Measurements from ENCODE around the gene GLB1L2. TPM values are rescaled to one million over a fixed set of nuclear protein-coding genes. Genes with fewer than 3 reads are reported as not detected.
"Not testable (repeated sequence)": the region's sequence is repeated elsewhere in the genome, so short reads cannot be mapped to it uniquely, and the experiment has no call there.

GLB1L2 gene
- total RNA-seq, 2 donors from 2014 or later, result 0.65 to 0.91 TPM

DNA sequence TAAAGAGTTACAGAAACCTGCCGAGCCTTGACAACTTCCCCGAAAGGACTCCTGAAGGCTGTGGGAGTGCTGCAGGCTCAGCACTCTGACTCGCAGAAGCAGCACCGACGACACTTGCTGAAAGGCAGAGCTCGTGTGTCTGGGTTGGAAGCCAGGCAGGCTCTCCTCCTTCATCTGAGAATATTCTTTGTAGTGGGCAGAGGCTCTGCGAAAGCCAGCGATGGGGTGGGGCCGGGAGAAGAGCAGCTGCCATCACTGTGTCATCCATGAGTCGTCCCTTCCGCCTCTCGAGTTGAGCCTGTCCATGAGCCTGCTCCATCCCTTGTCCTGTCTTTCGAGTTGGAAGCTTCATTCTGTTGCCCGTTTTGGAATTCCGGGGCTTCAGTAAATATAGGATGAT is 11.9 kb downstream of the GLB1L2 start:
- DNase-seq (no peak), ATAC-seq (no peak)
- intact Hi-C loops (cut with DNase I), result no loop called here

- DNase-seq; intact Hi-C loops (cut with DNase I): not testable (repeated sequence)
- peak in 1 of 2 donors; percentile 24 for ATAC-seq
Observed at GRCh38 chr11:134344497-134345236, 12.9 kb downstream of the GLB1L2 start.

DNA sequence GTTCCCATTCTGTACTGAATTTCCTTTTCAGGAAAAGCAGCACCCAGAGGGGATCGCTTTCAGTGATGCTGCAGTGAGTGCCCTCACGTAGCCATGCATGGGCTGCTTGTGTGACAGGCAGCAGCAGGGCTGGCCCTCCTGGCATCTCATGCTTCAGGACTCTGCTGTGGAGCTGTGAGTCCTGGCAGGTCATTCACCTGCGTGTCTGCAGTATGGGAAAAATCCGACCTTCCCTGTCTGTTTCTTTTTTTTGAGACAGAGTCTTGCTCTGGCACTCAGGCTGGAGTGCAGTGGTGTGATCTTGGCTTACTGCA is 13.4 kb downstream of the GLB1L2 start:
- intact Hi-C loops (cut with DNase I), result no loop called here
- ATAC-seq, result no peak
- DNase-seq, result no peak

- peak in 1 of 2 donors; percentile 55 for ATAC-seq
- DNase-seq, result no peak
- intact Hi-C loops (cut with DNase I), result no loop called here
Observed at GRCh38 chr11:134346101-134346975, 14.6 kb downstream of the GLB1L2 start.

DNA sequence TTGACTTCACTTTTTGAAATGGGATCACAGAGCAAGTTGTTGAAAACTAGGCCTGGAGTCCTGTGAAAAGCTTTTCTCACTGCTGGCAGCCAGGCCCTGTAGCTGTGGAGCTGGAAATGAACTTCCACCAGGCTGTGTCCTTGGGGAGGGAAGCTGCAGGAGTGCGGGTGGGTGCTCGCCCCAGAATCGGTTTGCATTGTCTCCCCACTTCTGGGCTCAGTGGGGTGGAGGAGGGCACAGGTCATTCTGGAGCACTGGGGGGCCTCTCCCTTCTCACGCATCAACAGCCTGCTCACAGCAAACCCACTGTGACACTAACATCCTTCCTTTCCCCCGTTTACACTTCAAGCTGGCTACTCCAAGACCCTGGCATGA is 15.2 kb downstream of the GLB1L2 start:
- DNase-seq (no peak), ATAC-seq (no peak)
- intact Hi-C loops (cut with DNase I), result no loop called here

GRCh38 chr11:134347441-134347840 is 15.7 kb downstream of the GLB1L2 start:
- intact Hi-C loops (cut with DNase I), result no loop called here
- ATAC-seq (no peak), DNase-seq (no peak)

DNA sequence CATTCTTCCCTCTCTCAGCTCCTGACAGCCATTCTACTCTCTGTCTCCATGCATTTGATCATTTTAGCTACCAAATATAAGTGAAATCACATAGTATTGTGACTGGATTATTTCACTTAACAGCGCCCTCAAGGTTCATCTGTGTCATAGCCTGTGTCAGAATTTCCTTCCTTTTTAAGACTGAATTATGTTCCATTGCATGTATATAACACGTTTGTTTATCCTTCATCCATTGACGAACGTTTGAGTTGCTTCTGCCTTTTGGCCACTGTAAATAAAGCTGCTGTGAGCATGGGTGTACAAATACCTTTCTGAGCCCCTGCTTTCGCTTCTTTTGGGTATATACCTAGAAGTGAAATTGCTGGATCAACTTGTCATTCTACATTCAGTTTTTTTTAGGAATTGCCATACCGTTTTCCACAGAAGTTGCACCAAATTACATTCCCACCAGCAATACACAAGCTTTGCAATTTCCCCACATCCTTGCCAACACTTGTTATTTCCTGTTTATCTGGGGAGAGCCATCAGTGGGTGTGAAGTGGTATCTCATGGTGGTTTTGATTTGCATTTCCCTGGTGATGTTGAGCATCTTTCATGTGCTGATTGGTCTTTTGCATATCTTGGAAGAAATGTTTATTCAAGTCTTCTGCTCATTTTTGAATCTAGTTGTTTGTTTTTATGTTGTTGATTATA is 17.5 kb downstream of the GLB1L2 start:
- no peak for ATAC-seq
- no peak for DNase-seq
- intact Hi-C loops (cut with DNase I), result no loop called here

DNA sequence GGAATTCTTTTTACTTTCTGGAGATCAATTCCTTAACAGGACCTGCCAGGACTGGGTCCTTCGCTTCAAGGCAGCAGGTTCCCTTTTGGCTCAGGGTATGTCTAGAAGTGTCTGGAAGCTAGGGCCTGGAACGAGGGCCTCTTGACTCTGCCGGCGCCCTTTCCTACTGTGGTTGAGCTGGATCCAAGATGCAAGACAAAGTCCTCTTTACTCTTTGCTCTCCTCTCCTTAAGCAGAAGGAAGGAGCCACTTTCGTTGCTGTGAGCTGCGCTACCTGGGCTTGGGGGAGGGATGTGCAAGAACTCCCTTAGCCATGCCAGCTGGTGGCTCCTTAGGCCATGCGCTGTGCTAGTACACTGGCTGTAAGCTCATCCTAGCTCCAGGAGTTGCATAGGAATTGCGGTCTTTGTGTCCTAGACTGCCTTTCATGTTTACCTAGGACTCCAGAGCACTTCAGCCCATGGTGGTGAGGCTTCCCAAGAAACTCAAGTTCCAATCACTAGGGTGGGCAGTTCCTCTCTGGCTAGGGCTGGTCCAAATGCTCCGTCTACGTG is 18.1 kb downstream of the GLB1L2 start:
- DNase-seq (no peak), ATAC-seq (no peak)
- intact Hi-C loops (cut with DNase I), result no loop called here

DNA sequence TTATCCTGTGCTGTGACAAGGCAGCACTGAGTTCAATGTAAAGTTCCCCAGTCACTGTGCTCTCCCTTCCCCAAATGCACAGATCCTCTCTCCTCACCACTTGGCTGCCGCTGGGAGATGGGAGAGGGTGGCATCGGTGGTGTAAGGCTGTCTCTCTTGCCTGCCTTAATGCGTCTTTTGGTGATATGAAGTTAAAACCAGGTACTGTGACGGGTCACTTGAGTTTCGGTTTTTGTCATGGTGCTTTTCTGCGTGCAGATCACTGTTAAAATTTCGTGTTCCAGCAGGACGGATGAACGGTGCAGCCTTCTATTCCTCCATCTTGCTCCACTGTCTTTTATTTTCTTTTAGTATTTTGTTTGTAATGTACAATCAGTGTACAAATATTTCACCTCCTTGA is 18.6 kb downstream of the GLB1L2 start:
- DNase-seq, result no peak
- no peak for ATAC-seq
- intact Hi-C loops (cut with DNase I), result no loop called here

- DNase-seq (no peak), ATAC-seq (no peak)
- intact Hi-C loops (cut with DNase I), result no loop called here
Observed at GRCh38 chr11:134352111-134352510, 20.3 kb downstream of the GLB1L2 start.

GRCh38 chr11:134355136-134355535 is 23.3 kb downstream of the GLB1L2 start:
- ATAC-seq, result no peak
- intact Hi-C loops (cut with DNase I), result no loop called here

DNA sequence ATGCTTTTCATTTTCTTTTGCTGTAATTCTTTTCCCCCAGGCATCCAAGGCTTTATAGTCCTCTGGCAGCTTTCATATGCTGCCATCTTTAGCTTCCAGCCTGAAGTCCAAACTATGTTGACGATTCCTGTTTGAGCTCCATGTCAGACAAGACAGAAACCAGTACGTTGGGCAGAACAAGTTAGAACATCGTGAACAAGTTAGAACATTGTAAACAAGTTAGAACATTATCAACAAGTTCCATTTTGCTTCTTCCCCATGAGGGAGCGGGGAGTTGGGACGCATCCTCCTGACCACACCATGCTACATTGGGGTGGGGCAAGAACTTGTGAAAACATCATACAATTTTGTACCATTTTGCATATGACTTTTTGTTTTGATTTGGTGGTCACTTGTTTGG is 23.9 kb downstream of the GLB1L2 start:
- DNase-seq (no peak), ATAC-seq (no peak)
- intact Hi-C loops (cut with DNase I), result no loop called here

More at GRCh38 chr11:134355136-134355535, 23.3 kb downstream of the GLB1L2 start:
- no peak for DNase-seq

- no peak for DNase-seq
- no peak for ATAC-seq
Observed at GRCh38 chr11:134356656-134357544, 25.1 kb downstream of the GLB1L2 start.

DNA sequence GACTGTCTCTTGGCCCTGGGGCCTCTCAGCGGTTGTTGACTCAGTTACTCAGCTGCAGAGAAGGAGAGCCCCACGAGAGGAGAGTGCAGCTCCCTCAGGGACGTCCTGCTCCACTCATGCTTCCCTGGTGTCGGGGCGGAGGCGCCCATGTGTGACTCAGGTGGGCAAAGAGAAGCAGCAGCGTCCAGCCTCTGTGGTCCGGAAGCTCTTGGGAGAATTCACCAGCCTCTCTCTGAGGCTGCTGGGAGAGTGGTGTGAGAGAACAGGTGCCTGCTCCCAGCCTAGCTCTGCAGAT is 25.7 kb downstream of the GLB1L2 start:
- intact Hi-C loops (cut with DNase I), result no loop called here
- DNase-seq, result no peak
- no peak for ATAC-seq

More at GRCh38 chr11:134356656-134357544, 25.1 kb downstream of the GLB1L2 start:
- intact Hi-C loops (cut with DNase I), result no loop called here

DNA sequence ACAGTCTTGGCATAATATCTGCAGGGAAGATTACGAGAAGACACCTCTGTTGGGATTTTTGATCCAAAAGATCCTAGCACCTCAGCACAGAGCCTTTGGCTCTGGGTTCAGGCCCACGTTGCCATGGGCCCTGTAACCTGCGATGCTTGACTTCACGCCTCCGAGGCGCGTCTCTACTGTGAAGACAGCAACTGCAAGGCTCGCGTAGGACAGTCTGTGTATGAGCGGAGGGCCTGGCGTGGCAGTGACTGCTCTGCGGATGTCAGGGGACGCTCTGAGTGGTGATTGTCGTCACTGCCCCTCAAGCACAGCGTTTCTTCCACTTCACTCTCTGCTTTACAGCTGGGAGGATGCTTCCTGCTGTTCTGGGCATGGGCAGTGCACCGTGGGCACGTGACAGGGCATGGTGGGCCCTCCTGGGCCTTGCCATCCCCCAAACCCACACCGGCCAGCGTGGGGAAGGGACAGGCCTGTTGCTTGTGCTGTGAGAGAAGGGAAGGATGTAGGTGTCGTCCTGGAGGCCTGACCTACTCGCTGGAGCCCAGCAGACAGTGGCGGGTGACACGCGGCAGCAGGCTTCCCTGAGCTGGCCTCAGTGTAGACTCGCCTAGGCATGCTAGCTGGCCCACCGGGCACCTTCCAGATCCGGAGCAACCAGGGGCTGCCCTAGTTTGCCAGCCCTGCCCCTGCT is 26.5 kb downstream of the GLB1L2 start:
- intact Hi-C loops (cut with DNase I), result no loop called here
- ATAC-seq, result no peak
- no peak for DNase-seq

DNA sequence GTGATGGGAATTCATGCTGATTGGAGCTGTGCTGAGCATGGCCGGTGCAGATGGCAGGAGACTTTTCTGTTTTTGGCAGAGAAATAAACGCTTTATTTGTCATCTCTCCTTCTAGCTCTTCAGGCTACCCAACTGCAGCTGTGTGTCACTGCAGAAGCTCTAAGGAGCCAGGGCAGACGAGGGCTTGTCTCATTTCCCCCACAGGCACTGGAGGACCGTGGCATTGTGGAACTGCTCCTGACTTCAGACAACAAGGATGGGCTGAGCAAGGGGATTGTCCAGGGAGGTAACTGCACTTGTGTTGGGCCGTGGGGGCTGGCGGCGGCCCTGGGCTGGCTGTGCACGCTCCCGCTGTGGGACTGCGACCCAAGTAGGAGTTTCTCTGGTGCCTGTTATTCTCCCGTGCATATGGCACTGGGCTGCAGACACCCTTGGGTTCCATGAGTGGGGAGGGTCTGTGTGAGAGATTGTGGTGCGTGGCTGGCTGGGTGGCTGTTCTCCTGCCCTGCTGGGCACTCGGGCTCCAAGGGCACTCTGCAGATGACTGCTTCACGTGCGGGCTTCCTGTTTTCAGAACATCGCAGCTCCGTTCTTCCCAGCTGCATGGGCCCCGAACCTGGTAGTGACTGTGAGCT is 27.2 kb downstream of the GLB1L2 start:
- DNase-seq, result no peak
- intact Hi-C loops (cut with DNase I), result no loop called here
- no peak for ATAC-seq

- intact Hi-C loops (cut with DNase I), result no loop called here
- DNase-seq, result no peak
- ATAC-seq, result no peak
Observed at GRCh38 chr11:134359646-134360045, 27.9 kb downstream of the GLB1L2 start.
